Transverse colon (tissue), 3 donors: ENCODE results near the gene ZRANB3.

ENCODE experiments used
- EP300 ChIP-seq: sonication (generic); formaldehyde crosslinking; IDR thresholded peaks from one replicate; pipeline ENCODE4 v1.6.1; 2017; ENCODE audit warnings: antibody characterized with exemption, low read depth
- TF ChIP-seq, protein P1 (sequence below), 5 experiments: fragments of 200-600 bp in 3 of 5; fragments of 450-650 bp in 2 of 5; sonication (generic) in 3 of 5; IDR thresholded peaks; 1 replicate in 2 of 5; 2 replicates in 3 of 5; pipeline ENCODE4 v1.5.1; 2016 to 2017; ENCODE audit warnings: antibody characterized with exemption in 5 of 5, inconsistent platforms in 3 of 5, mild to moderate bottlenecking in 2 of 5, moderate library complexity in 1 of 5

DNA sequence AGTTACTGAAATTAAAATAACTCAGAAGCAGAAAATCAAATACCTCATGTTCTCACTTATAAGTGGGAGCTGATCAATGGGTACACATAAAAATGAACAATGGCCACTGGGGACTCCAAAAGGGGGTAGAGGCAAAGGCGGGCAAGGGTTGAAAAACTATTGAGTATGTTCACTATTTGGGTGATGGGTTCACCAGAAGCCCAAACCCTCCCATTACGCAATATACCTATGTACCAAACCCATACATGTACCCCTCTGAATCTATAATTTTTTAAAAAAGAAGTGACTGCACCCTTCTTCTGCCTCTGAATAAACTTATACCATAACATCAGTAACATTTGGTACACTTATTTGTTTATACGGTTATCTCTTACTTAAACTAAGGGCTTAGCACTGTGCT lies 119.4 kb downstream of the ZRANB3 start:
- TF ChIP-seq, protein P1, sequence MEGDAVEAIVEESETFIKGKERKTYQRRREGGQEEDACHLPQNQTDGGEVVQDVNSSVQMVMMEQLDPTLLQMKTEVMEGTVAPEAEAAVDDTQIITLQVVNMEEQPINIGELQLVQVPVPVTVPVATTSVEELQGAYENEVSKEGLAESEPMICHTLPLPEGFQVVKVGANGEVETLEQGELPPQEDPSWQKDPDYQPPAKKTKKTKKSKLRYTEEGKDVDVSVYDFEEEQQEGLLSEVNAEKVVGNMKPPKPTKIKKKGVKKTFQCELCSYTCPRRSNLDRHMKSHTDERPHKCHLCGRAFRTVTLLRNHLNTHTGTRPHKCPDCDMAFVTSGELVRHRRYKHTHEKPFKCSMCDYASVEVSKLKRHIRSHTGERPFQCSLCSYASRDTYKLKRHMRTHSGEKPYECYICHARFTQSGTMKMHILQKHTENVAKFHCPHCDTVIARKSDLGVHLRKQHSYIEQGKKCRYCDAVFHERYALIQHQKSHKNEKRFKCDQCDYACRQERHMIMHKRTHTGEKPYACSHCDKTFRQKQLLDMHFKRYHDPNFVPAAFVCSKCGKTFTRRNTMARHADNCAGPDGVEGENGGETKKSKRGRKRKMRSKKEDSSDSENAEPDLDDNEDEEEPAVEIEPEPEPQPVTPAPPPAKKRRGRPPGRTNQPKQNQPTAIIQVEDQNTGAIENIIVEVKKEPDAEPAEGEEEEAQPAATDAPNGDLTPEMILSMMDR (IDR thresholded peaks at IDR 0.05), result no peak
- no peak for TF ChIP-seq EP300
